22Rv1 (cell line): Measurements from ENCODE around the gene SDK2.

Experiments used
- H3K27ac ChIP-seq: fragments of 450-650 bp; 2 replicates; pipeline ENCODE4 v1.5.1; 2017
- ZFX ChIP-seq: fragments of 450-650 bp; IDR thresholded peaks from 2 replicates; pipeline ENCODE4 v1.6.1; 2017; ENCODE audit warnings: antibody characterized with exemption, borderline replicate concordance
- TF ChIP-seq, protein P1 (sequence below): fragments of 450-650 bp; IDR thresholded peaks from 2 replicates; pipeline ENCODE4 v1.5.1; 2017; ENCODE audit warnings: mild to moderate bottlenecking

The SDK2 gene

DNA sequence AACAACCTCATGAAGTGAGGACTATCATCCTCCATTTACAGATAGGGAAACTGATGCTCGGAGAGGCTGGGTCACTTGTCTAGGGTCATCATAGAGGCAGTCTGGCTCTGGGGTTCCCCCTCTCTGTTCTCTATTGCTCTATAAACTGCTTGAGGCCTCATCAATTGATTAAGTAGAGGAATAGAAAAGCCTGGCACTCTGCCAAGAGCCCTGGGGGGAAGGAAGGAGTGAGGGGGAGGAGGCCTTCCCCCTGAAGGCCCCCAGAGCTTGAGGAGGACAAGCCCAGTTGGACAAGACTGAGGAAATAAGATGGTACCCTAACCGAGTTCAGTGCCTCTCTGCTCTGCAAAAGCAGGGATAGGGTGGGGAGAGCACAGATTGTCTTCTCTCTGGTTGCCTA lies 21.0 kb downstream of the SDK2 start:
- H3K27ac ChIP-seq, result no peak overlapping the region
- no peak for TF ChIP-seq ZFX
- TF ChIP-seq, protein P1, sequence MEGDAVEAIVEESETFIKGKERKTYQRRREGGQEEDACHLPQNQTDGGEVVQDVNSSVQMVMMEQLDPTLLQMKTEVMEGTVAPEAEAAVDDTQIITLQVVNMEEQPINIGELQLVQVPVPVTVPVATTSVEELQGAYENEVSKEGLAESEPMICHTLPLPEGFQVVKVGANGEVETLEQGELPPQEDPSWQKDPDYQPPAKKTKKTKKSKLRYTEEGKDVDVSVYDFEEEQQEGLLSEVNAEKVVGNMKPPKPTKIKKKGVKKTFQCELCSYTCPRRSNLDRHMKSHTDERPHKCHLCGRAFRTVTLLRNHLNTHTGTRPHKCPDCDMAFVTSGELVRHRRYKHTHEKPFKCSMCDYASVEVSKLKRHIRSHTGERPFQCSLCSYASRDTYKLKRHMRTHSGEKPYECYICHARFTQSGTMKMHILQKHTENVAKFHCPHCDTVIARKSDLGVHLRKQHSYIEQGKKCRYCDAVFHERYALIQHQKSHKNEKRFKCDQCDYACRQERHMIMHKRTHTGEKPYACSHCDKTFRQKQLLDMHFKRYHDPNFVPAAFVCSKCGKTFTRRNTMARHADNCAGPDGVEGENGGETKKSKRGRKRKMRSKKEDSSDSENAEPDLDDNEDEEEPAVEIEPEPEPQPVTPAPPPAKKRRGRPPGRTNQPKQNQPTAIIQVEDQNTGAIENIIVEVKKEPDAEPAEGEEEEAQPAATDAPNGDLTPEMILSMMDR, result no peak

DNA sequence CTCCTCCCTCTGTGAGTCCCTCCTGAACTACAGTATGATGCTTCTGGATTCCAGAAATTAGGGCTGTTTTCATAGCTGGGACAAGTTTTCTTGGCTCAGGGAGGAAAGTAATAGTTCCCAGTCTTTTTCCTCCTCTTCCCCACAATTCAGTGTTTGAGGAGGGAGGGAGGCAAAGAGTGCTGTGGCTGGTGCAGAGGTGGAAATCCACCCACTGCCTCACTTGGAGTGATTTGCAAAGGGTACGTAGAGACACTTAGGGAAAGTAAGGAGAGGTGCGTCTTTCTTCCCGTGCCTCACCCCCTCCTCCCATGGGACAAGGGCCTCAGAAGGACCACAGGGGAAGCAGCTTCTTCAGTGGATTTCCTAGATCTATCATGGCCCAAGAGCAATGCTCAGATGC lies 21.9 kb downstream of the SDK2 start:
- no peak overlapping the region for H3K27ac ChIP-seq
- TF ChIP-seq, protein P1, result no peak
- no peak for TF ChIP-seq ZFX

DNA sequence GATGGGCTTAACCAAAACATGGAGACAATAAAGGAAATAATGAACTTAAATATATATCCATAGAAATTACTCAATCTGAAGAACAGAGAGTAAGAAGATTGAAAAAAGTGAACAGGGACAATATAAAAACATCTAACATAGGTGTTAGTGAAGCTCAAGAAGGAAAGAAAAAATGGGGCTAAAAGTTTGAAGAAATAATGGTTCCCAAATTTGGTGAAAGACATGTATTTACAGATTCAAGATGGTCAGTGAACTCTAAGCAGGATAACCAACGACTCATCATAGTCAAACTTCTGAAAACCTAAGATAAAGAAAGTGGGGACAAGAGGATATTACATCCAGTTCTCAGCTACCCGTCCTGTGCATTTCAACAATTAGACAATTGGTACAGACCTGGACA lies 22.6 kb downstream of the SDK2 start:
- TF ChIP-seq, protein P1, result no peak
- no peak for TF ChIP-seq ZFX

DNA sequence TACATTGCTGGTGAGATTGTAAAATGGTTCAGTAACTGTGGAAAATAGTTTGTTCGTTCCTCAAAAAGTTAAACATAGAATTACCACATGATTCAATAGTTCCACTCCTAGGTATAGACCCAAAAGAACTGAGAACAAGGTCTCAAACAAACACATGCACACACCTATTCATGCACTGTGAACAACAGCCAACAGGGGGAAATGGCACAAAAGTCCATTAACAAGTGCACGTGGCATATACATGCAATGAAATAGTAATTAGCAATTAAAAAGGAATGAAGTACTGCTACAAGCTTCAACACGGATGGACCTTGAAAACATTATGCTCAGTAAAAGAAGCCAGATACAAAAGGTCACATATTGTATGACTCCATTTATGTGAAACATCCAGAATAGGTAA lies 23.8 kb downstream of the SDK2 start:
- no peak overlapping the region for H3K27ac ChIP-seq
- no peak for TF ChIP-seq ZFX

More for the DNA sequence above, 22.6 kb downstream of the SDK2 start:
- no peak overlapping the region for H3K27ac ChIP-seq

DNA sequence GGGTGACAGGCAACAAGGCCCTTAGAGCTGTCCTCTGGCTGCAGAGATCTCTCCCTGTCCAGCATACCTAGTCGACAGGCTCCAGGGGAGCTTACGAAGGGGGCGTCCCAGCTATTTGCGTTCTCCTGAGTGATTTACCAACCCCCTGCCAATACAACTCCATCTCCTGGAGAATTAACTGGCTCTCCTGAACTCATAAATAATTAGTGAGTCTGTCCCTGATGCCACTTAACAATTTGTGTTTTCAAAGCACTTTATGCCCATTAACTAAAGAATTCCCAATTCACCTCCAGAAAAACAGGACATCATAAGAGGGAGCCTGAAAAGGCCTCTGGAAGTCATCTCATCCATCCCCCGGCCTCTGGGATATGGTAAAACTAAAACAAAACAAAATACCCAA lies 26.7 kb downstream of the SDK2 start:
- no peak overlapping the region for H3K27ac ChIP-seq
- TF ChIP-seq, protein P1, result no peak
- no peak for TF ChIP-seq ZFX

DNA sequence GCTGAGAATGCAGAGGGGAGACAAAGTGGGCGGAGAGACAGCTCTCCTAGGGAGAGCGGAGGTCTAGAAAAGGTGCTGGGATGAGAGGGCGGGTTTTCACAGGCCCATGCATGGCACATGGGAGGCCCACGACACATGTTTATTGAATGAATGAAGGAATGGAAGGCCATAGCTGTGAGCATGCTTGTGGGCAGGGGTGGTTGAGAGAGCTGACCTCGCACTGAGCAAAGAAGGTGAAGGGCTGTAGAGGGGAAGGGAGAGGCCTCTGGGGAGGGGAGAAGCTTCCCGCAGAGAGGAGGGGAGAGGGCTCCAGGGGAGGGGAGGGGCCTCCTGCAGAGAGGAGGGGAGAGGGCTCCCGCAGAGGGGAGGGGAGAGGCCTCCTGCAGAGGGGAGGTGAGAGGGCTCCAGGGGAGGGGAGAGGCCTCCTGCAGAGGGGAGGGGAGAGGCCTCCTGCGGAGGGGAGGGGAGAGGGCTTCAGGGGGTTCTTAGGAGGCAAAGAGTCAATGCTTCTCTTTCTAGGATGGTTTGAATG lies 27.3 kb downstream of the SDK2 start:
- H3K27ac ChIP-seq, result no peak overlapping the region
- TF ChIP-seq, protein P1, result no peak
- TF ChIP-seq ZFX, result no peak

DNA sequence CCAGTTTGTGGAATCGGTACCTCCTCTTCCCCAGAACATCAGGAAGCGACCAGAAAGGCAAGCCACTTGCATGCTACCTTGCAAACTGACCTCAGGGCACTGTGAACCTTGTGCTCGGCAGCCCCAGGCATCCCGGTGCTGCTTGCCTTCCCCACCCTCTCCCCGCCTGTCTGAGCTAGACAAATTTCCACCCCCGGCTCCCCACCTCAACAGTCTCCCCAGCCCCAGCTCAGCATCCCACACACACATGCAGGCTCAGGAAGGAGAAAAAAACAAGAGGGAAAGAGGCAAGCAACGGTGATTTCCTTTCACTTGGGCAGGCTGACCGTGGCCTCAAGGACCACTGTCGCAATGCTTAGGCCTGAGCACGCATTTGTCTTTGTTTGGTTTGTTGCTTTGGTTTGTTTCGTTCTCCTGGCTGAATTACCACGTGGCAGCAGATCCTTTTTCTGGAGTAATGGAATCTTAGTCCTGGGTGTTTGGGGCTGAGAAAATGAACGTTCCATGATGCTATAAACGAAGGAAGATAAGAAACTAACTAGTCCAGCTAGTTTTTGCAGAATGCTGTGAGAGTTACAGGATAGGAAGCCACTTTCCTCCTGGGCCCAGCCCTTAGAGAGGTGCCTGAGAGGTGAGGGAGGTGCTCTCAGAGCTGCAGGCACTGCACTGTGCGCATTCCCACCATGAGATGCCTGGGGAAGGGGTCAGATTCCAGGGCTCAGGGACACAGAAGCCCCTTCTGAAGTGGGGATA lies 27.9 kb downstream of the SDK2 start:
- no peak for TF ChIP-seq ZFX
- TF ChIP-seq, protein P1, result no peak
- H3K27ac ChIP-seq, result no peak overlapping the region

DNA sequence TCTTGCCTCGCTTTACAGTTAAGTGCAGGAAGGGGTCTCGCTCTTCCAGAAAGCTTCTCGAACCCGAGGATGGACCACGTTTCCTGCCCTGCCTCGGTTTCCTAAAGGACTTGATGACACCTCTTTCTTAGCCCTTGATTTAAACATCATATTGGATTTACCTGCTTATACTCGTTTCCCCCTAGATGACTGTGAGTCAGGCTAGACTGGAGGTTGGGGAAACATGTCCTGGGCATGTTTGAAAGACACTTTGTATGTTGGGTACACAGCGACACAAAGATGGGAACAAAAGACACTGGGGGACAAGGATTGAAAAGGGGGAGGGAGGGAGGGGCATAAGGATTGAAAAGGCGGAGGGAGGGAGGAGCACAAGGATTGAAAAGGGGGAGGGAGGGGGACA lies 30.0 kb downstream of the SDK2 start:
- H3K27ac ChIP-seq, result no peak overlapping the region

More for the DNA sequence above, 30.0 kb downstream of the SDK2 start:
- no peak for TF ChIP-seq ZFX
- TF ChIP-seq, protein P1, result no peak
